ENCODE measurements around the gene CAMTA1.

DNA sequence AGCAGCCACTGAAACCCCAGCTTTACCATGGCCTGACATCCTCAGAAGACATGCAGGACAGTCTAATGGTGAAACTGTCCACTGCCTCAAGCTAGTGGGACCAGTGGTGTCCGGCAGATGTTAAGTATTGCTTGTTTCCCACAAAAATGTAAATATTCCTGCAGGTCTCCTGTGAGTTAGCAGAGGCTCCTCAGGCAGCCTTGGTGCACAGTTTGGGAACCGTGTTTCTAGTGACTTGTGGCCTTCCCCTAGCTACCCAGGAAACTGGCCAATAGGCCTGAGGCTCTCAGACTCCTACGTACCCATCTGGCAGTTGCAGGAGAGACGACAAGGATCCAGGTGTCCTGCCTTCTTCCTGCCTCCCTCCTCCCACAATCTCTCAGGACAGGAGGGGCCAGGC is 142.4 kb downstream of the CAMTA1 start:
- TF ChIP-seq POLR2AphosphoS5 (IDR thresholded peaks at IDR 0.05) (no peak), POLR2A (IDR thresholded peaks at IDR 0.05) (no peak), CTCF (IDR thresholded peaks at IDR 0.05) (no peak)

Measured in upper lobe of left lung (tissue), 4 donors.